Tibial artery (tissue), 4 donors: Measurements from ENCODE around the gene DPP6.
"Not testable (repeated sequence)": the region's sequence is repeated elsewhere in the genome, so short reads cannot be mapped to it uniquely, and the experiment has no call there.

Experiments used
- DNase-seq, 2 donors: peaks; one replicate each; pipeline ENCODE4 v3.0.0-alpha.2; 2019
- H3K27ac ChIP-seq, 2 donors: fragments of 200-600 bp; sonication (generic) in 1 of 2; 1 replicate in 1 of 2; 2 replicates in 1 of 2; pipeline ENCODE4 v1.5.1; 2018 to 2019; ENCODE audit warnings: mild to moderate bottlenecking in 1 of 2
- H3K27me3 ChIP-seq, 2 donors: fragments of 200-600 bp; sonication (generic) in 1 of 2; one replicate each; pipeline versions ENCODE4 v1.5.1 to v1.6.0; 2016 to 2019
- H3K36me3 ChIP-seq, 3 donors: fragments of 200-600 bp; sonication (generic) in 2 of 3; one replicate each; pipeline ENCODE4 v1.5.1; 2016 to 2019; ENCODE audit warnings: mild to moderate bottlenecking in 2 of 3
- H3K4me1 ChIP-seq, 4 donors: fragments of 200-600 bp; sonication (generic) in 2 of 4; 1 replicate in 3 of 4; 2 replicates in 1 of 4; pipeline ENCODE4 v1.5.1; 2016 to 2019
- H3K4me3 ChIP-seq, 2 donors: fragments of 200-600 bp; sonication (generic) in 1 of 2; 1 replicate in 1 of 2; 2 replicates in 1 of 2; pipeline ENCODE4 v1.5.1; 2018 to 2019; ENCODE audit warnings: mild to moderate bottlenecking in 2 of 2
- H3K9me3 ChIP-seq, 3 donors: fragments of 200-600 bp; sonication (generic) in 1 of 3; one replicate each; pipeline ENCODE4 v1.5.1; 2016 to 2019
- CTCF ChIP-seq, 2 experiments: fragments of 200-600 bp in 1 of 2; fragments of 450-650 bp in 1 of 2; IDR thresholded peaks; one replicate each; pipeline ENCODE4 v1.5.1; 2017 to 2019; ENCODE audit warnings: antibody characterized with exemption in 2 of 2, mild to moderate bottlenecking in 1 of 2, moderate library complexity in 1 of 2
- intact Hi-C: fragments of 100-400 bp; cut with DNase I; formaldehyde crosslinking; loops from one replicate; pipeline ENCODE4 v1.15.0; 2023; ENCODE audit warnings: low total_unique reads

DPP6 gene

DNA sequence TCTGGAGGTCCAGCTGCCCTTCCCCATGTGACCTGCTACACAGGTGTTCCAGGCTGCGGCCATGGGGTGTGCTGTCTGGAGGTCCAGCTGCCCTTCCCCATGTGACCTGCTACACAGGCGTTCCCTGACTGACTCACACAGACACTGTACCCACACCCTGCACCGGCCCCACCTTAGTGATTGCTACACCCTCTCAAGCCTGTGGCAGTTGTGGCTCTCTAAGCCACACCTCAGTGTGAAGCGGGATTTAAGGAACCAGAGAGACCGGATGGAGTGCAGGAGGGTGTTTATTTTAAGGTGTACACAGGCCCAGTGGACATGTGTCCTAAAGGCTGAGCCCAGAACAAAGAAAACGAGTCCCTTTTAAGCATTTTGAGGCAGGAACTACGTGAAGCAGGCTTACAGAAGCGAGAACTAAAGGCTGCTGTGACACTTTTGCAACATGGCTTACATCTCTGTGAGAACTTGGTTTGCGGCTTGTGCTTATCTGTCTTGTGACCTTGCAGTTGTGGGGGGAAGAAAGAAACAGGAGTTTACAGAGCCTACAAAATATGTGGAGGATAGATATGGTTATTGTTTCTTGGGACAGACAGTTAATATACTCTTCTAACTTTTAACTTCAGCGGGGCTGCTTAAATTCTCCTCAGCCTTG, 624.4 kb downstream of the DPP6 start:
- H3K4me3 ChIP-seq = no peak overlapping the region
- H3K27ac ChIP-seq = no peak overlapping the region
- H3K9me3 ChIP-seq = peaks cover 0 to 5% (median 0%) of the 10 kb centered on the region in 3 donors
- intact Hi-C loops = no loop called here
- no peak for TF ChIP-seq CTCF (IDR thresholded peaks at IDR 0.05)
- no peaks in the 10 kb centered on the region for H3K27me3 ChIP-seq
- H3K4me1 ChIP-seq = no peaks in the 10 kb centered on the region
- H3K36me3 ChIP-seq = no peaks in the 10 kb centered on the region
- no peak for DNase-seq

DNA sequence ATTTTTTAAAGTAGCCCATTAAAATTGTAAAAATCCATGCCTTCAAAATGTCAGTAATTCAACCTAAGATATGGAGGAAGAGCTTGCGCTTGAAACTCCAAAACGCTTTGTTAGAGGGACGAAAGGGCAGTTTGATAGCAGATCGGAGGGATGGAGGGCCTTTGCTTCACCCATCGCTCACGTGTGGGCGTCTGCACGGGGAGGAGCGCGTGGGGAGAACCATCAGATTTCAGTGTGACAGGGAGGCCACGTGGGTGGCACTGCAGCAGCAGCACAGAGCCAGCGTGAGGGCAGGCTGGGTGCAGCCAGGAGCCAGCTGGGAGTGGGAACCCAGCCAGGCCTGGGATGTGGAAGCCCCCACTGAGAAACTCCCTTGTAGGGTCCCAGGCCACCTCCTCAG, 625.3 kb downstream of the DPP6 start:
- intact Hi-C loops = no loop called here
- H3K36me3 ChIP-seq = no peaks in the 10 kb centered on the region
- no peaks in the 10 kb centered on the region for H3K4me1 ChIP-seq
- no peak overlapping the region for H3K27ac ChIP-seq
- DNase-seq = no peak
- no peaks in the 10 kb centered on the region for H3K27me3 ChIP-seq
- H3K4me3 ChIP-seq = no peak overlapping the region
- peaks cover 0 to 5% (median 0%) of the 10 kb centered on the region in 3 donors for H3K9me3 ChIP-seq
- no peak for TF ChIP-seq CTCF (IDR thresholded peaks at IDR 0.05)

GRCh38 chr7:154678001-154678550, 625.9 kb downstream of the DPP6 start:
- H3K4me3 ChIP-seq, H3K27ac ChIP-seq, H3K27me3 ChIP-seq, H3K4me1 ChIP-seq, DNase-seq, H3K9me3 ChIP-seq, intact Hi-C loops, H3K36me3 ChIP-seq: not testable (repeated sequence)

GRCh38 chr7:154679379-154680053, 627.3 kb downstream of the DPP6 start:
- Histone ChIP-seq H3K36me3 (no peaks in the 10 kb centered on the region), H3K27me3 (no peaks in the 10 kb centered on the region), H3K4me3 (no peak overlapping the region), H3K4me1 (no peaks in the 10 kb centered on the region), H3K27ac (no peak overlapping the region), H3K9me3 (peaks cover 0 to 5% (median 0%) of the 10 kb centered on the region in 3 donors)
- intact Hi-C loops = no loop called here
- TF ChIP-seq CTCF (IDR thresholded peaks at IDR 0.05) = no peak
- no peak for DNase-seq

- H3K9me3 ChIP-seq = peaks cover 0 to 5% (median 0%) of the 10 kb centered on the region in 3 donors
- no peak for DNase-seq
- H3K27ac ChIP-seq = no peak overlapping the region
- H3K4me1 ChIP-seq = no peaks in the 10 kb centered on the region
- H3K4me3 ChIP-seq = no peak overlapping the region
- H3K36me3 ChIP-seq = no peaks in the 10 kb centered on the region
- no peaks in the 10 kb centered on the region for H3K27me3 ChIP-seq
- intact Hi-C loops = no loop called here
- TF ChIP-seq CTCF (IDR thresholded peaks at IDR 0.05) = no peak
Measured at GRCh38 chr7:154680894-154681659, 628.9 kb downstream of the DPP6 start.

- DNase-seq = no peak
- no peak overlapping the region for H3K27ac ChIP-seq
- H3K4me1 ChIP-seq = no peaks in the 10 kb centered on the region
- H3K9me3 ChIP-seq = peaks cover 0 to 5% (median 0%) of the 10 kb centered on the region in 3 donors
- H3K27me3 ChIP-seq = no peaks in the 10 kb centered on the region
- intact Hi-C loops = no loop called here
- no peak for TF ChIP-seq CTCF (IDR thresholded peaks at IDR 0.05)
- H3K36me3 ChIP-seq = no peaks in the 10 kb centered on the region
- H3K4me3 ChIP-seq = no peak overlapping the region
Measured at GRCh38 chr7:154682003-154682402, 629.8 kb downstream of the DPP6 start.
